DND-41 (cell line): ENCODE data around the gene TRIM64.

Experiments
- CTCF ChIP-seq: IDR thresholded peaks from 2 replicates; pipeline ENCODE4 v1.5.1; 2012; ENCODE audit warnings: borderline replicate concordance, low read length, moderate library complexity, mild to moderate bottlenecking; ENCODE audit not compliant: poor library complexity, severe bottlenecking; ENCODE audit errors: extremely low read depth
- EZH2 ChIP-seq: IDR thresholded peaks from 3 replicates; pipeline ENCODE4 v1.6.1; 2012; ENCODE audit warnings: borderline replicate concordance, low read depth, mild to moderate bottlenecking, moderate library complexity, low read length, inconsistent platforms; ENCODE audit not compliant: severe bottlenecking

DNA sequence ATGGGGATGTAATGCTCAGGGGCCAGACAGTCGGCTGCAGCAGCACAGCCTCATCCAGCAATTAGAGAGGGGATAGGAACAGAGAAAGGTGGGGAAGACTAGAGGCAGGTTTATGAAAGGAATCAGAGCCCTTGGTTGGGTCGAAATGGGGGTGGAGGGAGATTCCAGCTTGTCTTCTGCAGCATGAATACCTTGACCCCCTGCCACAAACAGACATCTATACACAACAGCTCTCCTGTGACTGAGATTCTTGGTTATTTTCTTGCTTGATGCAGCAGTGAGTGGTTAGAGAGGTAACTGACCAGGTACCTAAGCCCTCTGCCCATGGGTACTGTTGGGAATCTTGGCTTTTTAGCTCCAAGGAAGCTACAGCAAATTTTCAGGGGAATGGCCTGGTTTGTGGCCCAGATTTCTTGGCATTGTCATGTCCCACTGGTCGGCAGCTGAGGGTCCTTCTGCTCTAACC, 43.6 kb upstream of the TRIM64 start, which contains the start of gene TRIM49D1:
- TF ChIP-seq CTCF (no peak), EZH2 (no peak)
